ENCODE measurements around the gene HEATR9. TPM values are rescaled to one million over a fixed set of nuclear protein-coding genes. Genes with fewer than 3 reads are reported as not detected.
A peak's percentile ranks its signal among the peaks of the same experiment; 100 is the strongest.

HEATR9 gene
- polyA plus RNA-seq, 1 of the 3 experiments (the other 2 are of a cell fraction): not detected

DNA sequence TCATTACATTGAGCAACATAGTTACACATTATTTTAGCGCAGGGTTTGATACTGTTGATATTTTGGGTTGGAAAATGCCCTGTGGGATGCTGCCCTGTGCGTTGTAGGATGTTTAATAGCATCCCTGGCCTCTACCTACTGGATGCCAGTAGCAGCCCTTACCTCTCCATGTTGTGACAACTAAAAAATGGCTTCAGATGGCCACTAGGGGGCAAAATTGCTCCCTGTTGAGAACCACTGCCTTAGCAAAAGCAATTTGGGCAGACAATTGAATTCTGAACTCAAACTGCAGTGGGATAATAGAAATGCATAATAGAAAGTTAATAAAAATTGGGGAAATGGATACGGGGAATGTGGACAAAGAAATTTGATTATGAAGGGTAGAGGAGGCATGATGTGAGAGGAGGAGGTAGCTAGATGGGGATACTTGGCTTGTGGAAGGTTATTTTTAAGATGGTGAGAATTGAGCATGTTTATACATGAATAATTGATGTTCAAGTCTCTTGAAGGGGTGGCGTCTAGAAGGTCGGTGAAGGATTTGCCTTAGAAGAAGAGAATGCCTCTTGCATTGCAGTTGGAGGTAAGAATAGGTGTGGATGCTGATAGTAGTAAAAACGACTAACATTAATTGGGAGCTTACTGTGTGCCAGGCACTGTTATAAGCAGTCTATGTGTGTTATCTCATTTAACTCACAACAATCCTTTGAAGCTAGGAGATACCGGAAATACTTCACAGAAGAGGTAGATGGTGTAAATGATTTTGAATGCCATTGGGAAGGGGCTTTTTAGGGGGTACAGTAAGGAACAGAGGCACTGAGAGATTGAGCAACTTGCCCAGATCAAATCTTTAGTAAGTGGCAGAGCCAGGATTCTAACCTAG lies 19.0 kb downstream of the HEATR9 start:
- Histone ChIP-seq H3K4me3 (ENCODE audit: low read depth in 2 of 2, low read length in 1 of 2) (no peak overlapping the region), H3K27me3 (ENCODE audit: insufficient read depth) (no peaks in the 10 kb centered on the region), H3K4me1 (ENCODE audit: control insufficient read depth in 1 of 2, insufficient read depth in 2 of 2, low read depth in 1 of 2, low read length in 1 of 2) (no peaks in the 10 kb centered on the region), H2AFZ (ENCODE audit: low read depth) (no peak overlapping the region), H3F3A (replicated peaks; ENCODE audit: insufficient read depth) (peaks cover 11% of the 10 kb centered on the region), H3K4me2 (no peak overlapping the region), H3K27ac (ENCODE audit: low read depth in 2 of 2, low read length in 1 of 2) (no peak overlapping the region), H3K9me3 (no peaks in the 10 kb centered on the region), H3K36me3 (replicated peaks in 1 of 2; ENCODE audit: control insufficient read depth in 1 of 2, insufficient read depth in 2 of 2, low read length in 1 of 2) (peaks cover 31 to 35% of the 10 kb centered on the region in 2 experiments), H3K79me2 (ENCODE audit: insufficient read depth) (no peaks in the 10 kb centered on the region), H3K9ac (no peak overlapping the region), H3K9me2 (no peaks in the 10 kb centered on the region), H4K20me1 (ENCODE audit: insufficient read depth) (peaks cover 8% of the 10 kb centered on the region)
- peak; percentile 55 for DNase-seq
- 71% methylated on average over 7 of the region's 7 CpGs for WGBS (ENCODE audit: low lambda C conversion rate)
- TF ChIP-seq FOSL2 (IDR thresholded peaks at IDR 0.05; ENCODE audit: borderline replicate concordance, low read depth) (no peak), RAD21 (IDR thresholded peaks at IDR 0.05; ENCODE audit: low read length) (peak; percentile 63), SMC3 (IDR thresholded peaks at IDR 0.05; ENCODE audit: low read depth, low read length) (peak; percentile 34; the same call in 1 of the 2 replicates)
- TF ChIP-seq, protein P1, sequence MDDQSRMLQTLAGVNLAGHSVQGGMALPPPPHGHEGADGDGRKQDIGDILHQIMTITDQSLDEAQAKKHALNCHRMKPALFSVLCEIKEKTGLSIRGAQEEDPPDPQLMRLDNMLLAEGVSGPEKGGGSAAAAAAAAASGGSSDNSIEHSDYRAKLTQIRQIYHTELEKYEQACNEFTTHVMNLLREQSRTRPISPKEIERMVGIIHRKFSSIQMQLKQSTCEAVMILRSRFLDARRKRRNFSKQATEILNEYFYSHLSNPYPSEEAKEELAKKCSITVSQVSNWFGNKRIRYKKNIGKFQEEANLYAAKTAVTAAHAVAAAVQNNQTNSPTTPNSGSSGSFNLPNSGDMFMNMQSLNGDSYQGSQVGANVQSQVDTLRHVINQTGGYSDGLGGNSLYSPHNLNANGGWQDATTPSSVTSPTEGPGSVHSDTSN (IDR thresholded peaks at IDR 0.05): no peak
- TF ChIP-seq, protein P2, sequence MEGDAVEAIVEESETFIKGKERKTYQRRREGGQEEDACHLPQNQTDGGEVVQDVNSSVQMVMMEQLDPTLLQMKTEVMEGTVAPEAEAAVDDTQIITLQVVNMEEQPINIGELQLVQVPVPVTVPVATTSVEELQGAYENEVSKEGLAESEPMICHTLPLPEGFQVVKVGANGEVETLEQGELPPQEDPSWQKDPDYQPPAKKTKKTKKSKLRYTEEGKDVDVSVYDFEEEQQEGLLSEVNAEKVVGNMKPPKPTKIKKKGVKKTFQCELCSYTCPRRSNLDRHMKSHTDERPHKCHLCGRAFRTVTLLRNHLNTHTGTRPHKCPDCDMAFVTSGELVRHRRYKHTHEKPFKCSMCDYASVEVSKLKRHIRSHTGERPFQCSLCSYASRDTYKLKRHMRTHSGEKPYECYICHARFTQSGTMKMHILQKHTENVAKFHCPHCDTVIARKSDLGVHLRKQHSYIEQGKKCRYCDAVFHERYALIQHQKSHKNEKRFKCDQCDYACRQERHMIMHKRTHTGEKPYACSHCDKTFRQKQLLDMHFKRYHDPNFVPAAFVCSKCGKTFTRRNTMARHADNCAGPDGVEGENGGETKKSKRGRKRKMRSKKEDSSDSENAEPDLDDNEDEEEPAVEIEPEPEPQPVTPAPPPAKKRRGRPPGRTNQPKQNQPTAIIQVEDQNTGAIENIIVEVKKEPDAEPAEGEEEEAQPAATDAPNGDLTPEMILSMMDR (IDR thresholded peaks at IDR 0.05): peak; percentile 90
- CTCF ChIA-PET: interaction anchor here (0.6 to 3.1 kb wide), 28 partner anchors 8 to 634 kb away, joined by 3 to 33 read pairs (median 4); partner anchors contain the start of genes HEATR9 and TAF15
- POLR2A ChIA-PET: no interaction called here

DNA sequence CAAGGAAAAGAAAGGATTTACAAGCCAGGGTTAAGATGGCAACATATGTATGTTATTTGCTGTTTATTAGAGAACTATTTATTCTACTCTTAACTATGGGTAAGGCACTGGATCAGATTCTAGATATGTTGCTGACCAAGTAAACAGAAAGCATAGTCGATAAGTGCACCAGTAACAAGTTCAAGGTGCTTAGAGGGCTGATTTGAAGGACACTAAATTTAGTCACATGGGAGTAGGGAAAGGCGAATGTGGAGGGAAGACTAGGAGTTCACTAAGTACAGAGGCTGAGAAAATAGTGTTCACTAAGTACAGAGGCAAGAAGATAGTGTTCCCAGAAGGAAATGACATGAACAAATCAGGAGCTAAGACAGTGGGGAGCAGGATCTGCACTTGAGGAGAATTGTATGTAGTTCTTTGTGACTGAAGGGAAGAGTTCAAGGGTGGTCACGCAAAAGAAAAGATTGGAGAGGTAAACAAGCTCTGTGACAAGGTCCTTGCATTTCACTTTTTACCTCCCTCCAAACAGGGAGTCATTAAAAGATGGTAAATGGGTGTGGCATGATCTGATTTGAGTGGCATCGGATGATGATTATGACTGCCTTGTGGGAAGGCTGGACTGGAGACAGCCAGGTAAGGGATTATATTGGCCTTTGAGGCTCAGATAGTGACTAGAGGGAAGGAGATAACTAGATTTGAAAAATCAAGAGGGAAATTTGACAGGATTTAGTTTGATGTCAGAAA lies 20.9 kb downstream of the HEATR9 start:
- Histone ChIP-seq H3K79me2 (ENCODE audit: insufficient read depth) (no peaks in the 10 kb centered on the region), H3F3A (replicated peaks; ENCODE audit: insufficient read depth) (peaks cover 21% of the 10 kb centered on the region), H3K4me2 (no peak overlapping the region), H2AFZ (ENCODE audit: low read depth) (no peak overlapping the region), H3K36me3 (replicated peaks in 1 of 2; ENCODE audit: control insufficient read depth in 1 of 2, insufficient read depth in 2 of 2, low read length in 1 of 2) (peaks cover 46 to 48% of the 10 kb centered on the region in 2 experiments), H3K9ac (no peak overlapping the region), H3K4me1 (ENCODE audit: control insufficient read depth in 1 of 2, insufficient read depth in 2 of 2, low read depth in 1 of 2, low read length in 1 of 2) (no peaks in the 10 kb centered on the region), H3K4me3 (ENCODE audit: low read depth in 2 of 2, low read length in 1 of 2) (no peak overlapping the region), H3K27me3 (ENCODE audit: insufficient read depth) (no peaks in the 10 kb centered on the region), H3K27ac (ENCODE audit: low read depth in 2 of 2, low read length in 1 of 2) (no peak overlapping the region), H3K9me2 (no peaks in the 10 kb centered on the region), H3K9me3 (no peaks in the 10 kb centered on the region), H4K20me1 (ENCODE audit: insufficient read depth) (peaks cover 8% of the 10 kb centered on the region)
- 90% methylated on average over 4 of the region's 4 CpGs for WGBS (ENCODE audit: low lambda C conversion rate)
- ChIA-PET CTCF (interaction anchor here (0.7 to 3.1 kb wide), 11 partner anchors 9 to 128 kb away, joined by 3 to 33 read pairs (median 4); partner anchors contain the start of gene TAF15), POLR2A (no interaction called here)
- no peak for DNase-seq
- TF ChIP-seq POLR2AphosphoS5 (IDR thresholded peaks at IDR 0.05; ENCODE audit: low read depth, low read length) (peak; percentile 21; the same call in 1 of the 2 replicates), TAF1 (IDR thresholded peaks at IDR 0.05; ENCODE audit: borderline replicate concordance, low read depth, low read length) (no peak)
